GM18907 (cell line): ENCODE measurements around the gene AGL.
"Not testable (repeated sequence)": the region's sequence is repeated elsewhere in the genome, so short reads cannot be mapped to it uniquely, and the experiment has no call there.

Experiments used
- ATAC-seq: cut with Tn5 transposase; IDR thresholded peaks from one replicate; pipeline ENCODE4 v1.9.1; 2021; ENCODE audit warnings: mild to moderate bottlenecking, moderate library complexity; ENCODE audit not compliant: unreplicated experiment

The AGL gene

DNA sequence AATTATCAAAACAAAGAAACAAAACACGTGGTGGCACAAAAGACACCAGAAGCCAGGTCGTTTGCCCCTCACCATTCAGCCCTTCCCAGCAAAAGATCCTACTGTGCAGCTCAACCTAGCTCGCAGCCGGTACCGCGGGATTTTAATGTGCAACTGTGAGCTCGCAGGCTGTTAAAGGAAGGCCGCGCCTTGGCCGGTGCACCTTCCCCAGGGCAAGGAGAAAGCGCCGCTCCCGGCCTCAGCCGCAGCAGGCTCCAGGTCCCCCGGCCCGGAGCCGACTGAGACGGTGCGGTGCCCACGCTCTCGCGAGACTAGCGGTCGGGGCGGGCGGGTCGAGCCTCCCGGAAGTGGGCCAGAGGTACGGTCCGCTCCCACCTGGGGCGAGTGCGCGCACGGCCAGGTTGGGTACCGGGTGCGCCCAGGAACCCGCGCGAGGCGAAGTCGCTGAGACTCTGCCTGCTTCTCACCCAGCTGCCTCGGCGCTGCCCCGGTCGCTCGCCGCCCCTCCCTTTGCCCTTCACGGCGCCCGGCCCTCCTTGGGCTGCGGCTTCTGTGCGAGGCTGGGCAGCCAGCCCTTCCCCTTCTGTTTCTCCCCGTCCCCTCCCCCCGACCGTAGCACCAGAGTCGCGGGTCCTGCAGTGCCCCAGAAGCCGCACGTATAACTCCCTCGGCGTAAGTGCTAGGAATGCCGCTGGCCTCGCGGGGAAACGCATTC lies at the start of gene AGL:
Gene AGL (plus strand): TSS at position 618 of the 715 bp plus-strand sequence. CDS start 682 bp downstream, outside the sequence.
- peak; percentile 99 for ATAC-seq

DNA sequence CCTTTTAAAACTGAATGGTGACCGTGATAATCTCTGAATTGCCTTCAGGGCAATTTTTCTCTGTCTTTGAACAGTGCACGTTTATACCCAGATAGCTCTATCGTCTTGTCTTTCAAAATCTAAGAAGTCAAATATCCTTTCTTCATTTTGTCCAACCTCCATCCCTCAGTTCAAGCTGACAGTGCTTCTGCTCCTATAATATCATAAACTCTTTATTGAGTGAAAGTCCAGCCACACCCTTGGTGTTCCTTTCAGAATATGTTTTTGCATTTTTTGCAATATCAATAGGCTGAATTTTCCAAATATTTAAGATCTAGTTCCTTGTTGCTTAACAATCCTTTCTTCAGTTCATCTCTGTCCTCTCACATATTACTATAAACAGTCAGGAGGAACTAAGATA lies 48.6 kb upstream of the AGL start:
- no peak for ATAC-seq

DNA sequence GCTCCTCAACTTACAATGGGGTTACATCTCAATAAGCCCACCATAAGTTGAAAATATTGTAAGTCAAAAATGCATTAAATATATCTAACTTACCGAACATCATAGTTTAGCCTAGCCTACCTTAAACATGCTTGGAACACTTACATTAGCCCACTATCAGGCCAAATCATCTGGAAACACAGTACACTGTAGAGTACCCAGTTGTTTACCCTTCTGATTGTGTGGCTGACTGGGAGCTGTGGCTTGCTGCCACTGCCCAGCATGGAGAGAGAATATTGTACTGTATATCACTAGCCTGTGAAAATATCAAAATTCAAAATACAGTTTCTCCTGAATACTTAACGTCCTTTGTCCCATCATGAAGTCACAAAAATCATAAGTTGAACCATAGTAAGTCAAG lies 43.3 kb upstream of the AGL start:
- no peak for ATAC-seq

DNA sequence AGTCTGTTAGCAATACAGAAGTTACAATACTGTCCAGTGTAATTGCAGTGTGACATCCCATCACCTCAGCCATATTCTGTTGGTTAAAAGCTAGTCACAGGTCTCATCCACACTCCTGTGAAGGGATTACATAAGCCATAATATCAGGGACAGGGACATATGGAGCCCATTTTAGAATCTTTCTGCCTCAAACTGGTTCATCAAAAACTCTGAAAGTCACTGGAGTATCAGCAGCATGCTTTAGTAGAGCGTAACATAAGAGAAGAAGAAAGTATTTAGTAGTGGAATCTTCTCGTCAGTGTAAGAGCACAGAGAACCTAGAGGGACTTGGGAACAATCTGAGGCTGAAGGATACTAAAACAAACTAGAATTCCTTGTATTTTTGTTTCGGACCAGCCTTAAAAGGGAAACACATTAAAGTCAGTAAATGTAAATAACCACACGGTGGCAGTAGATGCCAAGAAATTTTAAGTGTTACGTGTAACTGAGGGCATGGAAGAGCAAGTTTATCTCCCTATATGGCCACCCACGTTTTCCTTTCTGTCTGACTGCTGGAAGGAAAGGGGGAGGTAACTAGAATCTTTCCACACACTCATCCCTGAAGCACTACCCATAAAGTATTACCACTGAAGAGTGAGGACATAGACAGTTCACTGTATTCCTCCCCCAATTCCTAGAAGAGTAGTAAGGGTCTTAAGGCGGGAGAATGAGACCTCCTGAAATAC lies 41.6 kb upstream of the AGL start:
- peak; percentile 90 for ATAC-seq

DNA sequence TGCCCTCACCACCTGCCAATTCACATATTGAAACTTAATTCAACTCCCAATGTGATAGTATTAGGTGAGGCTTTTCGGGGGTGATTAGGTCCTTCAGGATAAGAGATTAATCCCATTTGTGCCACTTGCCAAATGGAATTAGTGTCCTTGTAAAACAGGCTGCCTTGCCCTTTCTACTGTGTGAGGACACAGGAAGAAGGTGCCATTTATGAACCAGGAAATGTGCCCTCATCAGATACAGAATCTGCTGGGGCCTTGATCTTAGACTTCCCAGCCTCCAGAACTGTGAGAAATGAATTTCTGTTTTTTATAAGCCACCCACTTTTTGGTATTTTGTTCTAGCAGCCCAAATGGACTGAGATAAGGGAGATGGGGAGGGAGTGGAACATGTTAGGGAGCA lies 39.1 kb upstream of the AGL start:
- no peak for ATAC-seq

DNA sequence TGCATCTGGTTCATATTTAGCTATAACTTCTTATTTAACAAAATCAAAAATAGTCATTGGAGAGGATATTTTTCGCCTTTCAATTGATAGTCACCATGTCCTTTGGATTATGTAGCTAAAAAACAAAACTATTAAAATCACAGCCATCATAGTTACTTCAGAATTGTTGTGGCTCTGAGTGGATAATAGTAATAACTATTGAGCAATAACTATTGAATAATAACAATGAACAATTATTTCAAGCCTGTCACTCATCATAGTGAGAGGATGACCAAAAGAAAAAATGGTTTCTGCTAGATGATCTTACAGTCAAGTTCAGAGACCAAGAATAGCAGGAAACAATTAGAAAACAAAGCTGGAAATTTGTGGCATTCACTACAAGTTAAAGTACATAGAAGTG lies 38.4 kb upstream of the AGL start:
- no peak for ATAC-seq

DNA sequence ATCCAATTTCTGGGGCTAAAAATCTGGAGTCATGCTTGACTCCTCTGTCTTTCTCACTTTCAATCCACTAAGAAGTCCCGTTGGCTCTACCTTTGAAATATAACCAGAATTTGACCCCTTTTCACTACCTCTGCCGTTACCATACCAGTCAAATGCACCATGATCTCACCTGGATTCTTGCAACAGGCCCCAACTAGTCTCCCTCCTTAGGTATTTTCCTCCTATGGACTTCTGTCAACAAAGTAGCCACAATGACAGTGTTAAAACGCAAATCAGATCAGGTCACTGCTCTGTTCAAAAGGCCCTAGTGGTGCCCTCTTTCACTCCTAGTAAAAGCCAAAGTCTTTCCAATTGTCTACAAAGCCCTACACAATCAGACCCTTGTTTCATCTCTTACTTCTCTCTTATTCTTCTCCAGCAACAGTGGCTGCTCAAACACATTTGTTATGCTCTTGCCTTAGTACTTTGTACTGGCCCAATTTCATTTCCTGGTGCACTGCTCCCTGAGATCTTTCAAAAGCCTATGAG lies 35.7 kb upstream of the AGL start:
- no peak for ATAC-seq

DNA sequence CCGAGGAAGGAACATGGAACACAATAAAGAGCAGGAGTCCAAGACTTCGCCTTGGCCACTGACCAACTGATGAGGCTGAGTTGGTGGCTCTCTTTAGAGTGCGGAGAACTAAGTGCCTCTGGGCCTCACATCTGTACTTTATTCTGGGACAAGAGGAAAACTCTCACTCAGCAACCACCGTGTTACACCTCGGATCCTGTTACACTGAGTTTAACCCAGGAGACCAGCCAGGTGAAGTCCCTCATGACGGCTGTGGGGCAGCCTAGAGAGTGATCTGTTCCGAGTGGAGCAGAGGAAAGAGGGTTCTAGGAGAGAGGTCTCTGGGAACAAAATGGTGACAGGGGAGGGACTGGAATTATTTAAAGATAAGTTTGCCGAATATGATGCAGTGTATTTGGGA lies 33.5 kb upstream of the AGL start:
- no peak for ATAC-seq

DNA sequence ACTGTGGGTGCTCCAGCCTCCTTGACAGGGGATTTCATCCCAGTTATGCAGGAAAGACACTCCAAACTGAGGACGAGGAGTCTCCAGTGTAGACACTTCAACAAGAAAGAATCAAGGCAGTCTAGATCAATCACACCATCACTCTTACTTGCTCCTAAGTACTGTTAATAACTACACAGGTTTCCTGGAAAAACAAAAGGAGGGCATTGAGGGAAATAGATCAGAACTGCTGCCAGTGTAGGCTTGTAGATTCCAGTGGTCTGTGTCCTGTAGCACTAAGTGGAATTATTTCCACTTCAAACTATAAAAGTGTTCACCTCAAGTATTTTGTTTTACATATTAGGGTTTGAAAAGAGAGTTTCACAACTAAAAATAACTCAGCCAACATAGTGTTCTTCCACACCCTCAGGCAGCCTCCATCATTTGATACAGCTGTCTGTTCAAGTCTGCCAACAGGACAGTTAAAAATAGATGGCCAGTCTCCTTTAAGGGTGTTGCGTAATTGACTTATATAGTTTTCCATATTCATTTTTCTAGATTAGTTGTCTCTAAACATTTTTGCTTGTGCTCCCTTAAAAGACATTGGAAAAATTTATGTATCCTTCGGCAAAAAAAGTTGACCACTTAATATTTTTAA lies 32.0 kb upstream of the AGL start:
- ATAC-seq, result no peak

DNA sequence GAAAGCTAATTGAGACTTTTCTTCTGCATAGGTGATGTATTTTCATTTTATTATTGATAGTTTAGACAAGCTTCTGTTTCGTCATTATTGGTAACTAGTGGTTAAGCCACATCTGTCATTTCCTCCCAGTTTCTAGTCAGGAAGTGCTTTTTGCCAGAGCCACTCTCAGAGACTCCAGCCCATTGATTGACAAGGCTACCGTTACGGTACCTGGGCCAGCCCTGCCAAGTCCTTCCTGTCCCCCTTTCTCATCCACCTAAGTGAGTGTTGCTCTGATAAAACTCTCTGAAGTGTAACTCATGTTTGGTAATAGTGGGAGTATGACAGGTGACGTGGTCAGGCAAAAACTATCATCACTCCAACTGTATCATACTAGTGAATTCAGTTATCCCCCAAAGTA lies 29.6 kb upstream of the AGL start:
- ATAC-seq, result peak; percentile 96

DNA sequence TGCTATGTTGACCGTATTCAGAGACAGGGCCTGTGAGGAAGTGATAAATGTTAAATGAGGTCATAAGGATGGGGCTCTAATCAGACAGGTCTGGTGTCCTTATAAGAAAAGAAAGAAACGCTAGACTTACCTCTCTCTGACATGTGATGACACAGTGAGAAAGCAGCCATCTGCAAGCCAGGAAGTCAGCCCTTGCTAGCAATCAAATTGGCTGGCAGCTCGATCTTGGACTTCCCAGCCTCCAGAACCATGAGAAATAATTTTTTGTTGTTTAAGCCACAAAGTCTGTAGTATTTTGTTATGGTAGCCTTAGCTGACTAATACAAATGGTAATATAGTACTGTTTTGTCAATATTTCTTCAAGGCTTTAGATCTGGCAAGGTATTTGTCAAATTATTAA lies 25.1 kb upstream of the AGL start:
- ATAC-seq, result no peak

DNA sequence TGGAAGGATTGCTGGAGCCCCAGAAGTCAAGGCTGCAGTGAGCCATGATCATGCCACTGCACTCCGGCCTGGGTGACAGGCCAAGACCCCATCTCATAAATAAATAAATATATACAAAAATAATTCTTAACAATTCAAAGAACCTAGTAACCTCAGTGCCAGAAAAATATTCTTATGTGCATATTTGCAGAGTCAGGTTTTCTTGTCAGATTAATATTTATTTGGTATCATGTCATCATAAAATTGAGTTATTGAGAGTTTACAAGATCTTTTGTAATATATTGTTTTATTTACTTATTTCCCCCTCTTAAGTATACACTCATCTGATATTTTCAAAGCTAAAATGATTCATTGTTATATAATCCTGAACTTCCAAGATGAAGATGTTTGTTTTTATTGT lies 24.5 kb upstream of the AGL start:
- no peak for ATAC-seq

DNA sequence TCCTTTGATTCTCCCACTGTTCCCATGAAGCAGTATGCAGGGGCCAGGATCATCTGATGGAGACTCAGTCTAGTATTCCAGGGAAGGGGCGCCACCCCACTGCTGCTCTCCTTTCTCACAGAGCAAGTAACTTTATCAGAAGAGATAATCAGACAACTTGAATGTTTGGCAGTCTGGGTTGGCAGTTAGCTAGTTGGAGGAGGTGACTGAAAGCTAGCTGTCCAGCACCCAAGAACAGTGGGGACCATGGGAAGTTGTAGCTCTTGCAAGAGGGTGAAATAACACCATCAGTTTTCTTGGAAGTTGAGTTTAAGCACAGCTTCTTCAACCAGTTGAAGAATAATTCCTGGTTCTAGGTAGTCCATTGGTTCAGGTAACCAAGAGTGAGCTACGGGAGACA lies 22.2 kb upstream of the AGL start:
- ATAC-seq, result no peak

DNA sequence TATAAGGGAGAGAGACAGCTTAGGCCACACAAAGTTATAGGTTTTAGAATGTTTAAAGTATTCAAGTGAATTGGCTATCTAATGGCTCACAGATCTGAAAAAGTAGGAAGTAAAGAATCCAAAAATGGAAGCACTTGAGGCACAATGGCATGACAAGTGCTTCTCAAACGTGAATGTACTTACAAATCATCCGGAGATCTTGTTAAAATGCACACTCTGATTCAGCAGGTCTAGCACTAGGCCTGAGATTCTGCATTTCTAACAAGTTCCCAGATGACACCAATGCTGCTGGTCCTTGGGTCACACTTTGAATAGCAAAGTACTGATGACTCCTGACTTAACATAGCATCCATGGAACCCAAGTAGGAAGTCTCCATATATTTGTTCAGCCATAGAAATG lies 20.9 kb upstream of the AGL start:
- ATAC-seq, result no peak

DNA sequence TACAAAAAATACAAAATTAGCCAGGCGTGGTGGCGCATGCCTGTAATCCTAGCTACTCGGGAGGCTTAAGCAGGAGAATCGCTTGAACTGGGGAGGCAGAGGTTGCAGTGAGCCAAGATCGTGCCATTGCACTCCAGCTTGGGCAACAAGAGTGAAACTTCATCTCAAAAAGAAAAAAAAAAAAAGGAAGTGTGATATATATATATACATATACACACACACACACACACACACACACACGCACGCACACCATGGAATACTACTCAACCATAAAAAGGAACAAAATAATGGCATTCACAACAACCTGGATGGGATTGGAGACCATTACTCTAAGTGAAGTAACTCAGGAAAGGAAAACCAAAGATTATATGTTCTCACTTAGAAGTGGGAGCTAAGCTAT lies 16.2 kb upstream of the AGL start:
- not testable (repeated sequence) for ATAC-seq

DNA sequence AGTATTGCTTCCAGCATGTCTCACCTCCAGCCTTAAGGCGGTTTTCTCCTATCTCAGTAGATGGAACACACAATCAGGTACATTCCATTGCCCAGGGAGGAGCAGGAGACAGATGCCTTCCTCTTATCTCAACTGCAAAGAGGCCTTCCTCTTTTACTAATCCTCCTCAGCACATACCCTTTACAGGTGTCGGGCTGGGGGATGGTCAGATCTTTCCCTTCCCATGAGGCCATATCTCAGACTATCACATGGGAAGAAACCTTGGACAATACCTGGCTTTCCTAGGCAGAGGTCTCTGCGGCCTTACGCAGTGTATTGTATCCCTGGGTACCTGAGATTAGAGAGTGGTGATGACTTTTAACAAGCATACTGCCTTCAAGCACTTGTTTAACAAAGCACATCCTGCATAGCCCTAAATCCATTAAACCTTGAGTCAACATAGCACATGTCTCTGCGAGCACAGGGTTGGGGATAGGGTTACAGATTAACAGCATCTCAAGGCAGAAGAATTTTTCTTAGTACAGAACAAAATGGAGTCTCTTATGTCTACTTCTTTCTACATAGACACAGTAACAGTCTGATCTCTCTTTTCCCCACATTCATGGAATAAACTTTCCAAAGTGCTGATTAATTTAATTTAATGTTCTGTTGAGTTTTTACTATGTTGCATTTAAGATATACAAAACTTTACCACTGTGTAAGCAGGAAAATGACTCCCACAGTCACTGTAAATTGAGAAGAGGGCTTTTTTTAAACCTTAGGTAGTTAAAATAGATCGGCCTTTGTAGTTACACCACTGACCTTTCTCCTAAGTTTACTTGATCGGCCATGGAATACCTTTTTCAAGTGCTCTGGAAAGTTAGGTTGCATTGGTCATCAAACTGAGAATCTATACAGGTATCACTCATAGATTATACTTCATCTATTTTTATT lies 13.7 kb upstream of the AGL start:
- not testable (repeated sequence) for ATAC-seq

DNA sequence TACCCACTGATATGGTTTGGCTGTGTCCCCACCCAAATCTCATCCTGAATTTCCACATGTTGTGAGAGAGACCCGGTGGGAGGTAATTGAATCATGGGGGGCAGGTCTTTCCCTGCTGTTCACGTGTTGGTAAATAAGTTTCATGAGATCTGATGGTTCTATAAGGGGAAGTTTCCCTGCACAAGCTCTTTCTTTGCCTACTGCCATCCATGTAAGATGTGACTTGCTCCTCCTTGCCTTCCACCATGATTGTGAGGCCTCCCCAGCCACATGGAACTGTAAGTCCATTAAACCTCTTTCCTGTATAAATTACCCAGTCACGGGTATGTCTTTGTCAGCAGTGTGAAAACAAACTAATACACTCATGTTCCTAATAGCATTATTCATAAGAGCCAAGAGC lies 9.8 kb upstream of the AGL start:
- ATAC-seq, result not testable (repeated sequence)

DNA sequence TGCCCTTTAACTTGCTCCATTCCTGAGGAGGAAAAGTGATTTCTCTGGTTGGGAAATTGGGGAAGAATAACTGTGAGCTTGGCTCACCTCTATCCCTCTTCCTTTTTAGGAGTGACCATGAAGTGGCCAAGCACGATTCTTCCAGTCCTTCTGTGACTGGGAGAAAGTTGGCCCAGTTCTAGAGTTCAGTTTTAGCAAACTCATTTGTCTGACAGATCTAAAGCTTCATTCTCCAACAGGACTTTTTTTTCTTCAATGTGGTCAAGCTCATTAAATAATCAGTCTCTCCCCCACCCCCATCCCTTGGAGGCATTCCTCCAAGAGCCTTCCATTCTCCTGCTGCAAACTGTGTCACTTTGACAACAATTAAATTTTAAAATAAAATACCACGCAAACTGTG lies 6.4 kb upstream of the AGL start:
- no peak for ATAC-seq

DNA sequence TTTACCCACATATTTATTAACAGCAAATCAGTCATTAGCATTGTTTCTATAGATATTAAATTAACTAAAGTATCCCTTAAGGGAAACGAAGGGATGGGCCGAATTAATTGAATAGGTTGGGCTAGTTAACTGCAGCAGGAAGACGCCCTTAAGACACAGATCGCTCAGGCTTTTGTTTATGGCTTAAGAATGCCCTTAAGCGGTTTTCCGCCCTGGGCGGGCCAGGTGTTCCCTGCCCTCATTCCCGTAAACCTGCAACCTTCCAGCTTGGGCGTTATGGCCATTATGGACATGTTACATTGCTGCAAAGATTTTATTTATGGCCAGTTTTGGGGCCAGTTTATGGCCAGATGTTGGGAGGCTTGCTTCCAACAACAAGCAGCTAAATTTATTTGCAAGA lies 5.0 kb upstream of the AGL start:
- not testable (repeated sequence) for ATAC-seq

DNA sequence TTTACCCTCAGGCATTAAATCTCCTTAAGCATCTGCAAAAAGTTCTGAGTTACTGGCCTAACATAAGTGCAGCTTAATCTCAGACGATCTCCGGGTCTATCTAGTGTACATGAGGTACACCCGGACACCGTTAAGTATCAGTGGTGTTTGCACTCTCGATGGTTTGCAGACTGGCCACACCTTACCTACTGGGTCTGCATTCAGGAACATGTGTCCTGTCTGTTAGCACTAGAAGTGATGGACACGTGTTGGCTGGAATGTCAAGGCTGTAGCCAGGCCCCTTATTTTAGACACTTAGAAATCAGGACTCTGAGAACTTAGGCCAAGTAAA lies 783 bp upstream of the AGL start:
- ATAC-seq, result peak; percentile 22
